A673 (cell line): ENCODE results near the gene TSNAXIP1. TPM values are rescaled to one million over a fixed set of nuclear protein-coding genes. Genes with fewer than 3 reads are reported as not detected.
"Not testable (repeated sequence)": the region's sequence is repeated elsewhere in the genome, so short reads cannot be mapped to it uniquely, and the experiment has no call there.

Source experiments
- BruUV-seq: library from RNA; stranded (reverse); fragments of 400-500 nt; replicated peaks from 2 replicates; lab custom pipeline; 2021; lab: Mats Ljungman, UMichigan
- CTCF ChIA-PET: fragments of 300-600 bp; sonication (Branson Sonifier 250); formaldehyde crosslinking; loops from one replicate; lab custom pipeline; 2022; ENCODE audit warnings: antibody characterized with exemption; lab: Charles Lee
- POLR2A ChIA-PET: fragments of 300-600 bp; sonication (Branson Sonifier 250); formaldehyde crosslinking; loops from one replicate; lab custom pipeline; 2022; ENCODE audit warnings: antibody characterized with exemption; ENCODE audit not compliant: low non-redundant PET; lab: Charles Lee
- DNase-seq: peaks from one replicate; pipeline ENCODE4 v3.0.0-alpha.2; 2015; ENCODE audit warnings: low spot score
- H3K27ac ChIP-seq: fragments of 200-600 bp; sonication (generic); 2 replicates; pipeline ENCODE4 v1.5.1; 2016; ENCODE audit warnings: mixed run types, low read depth, mild to moderate bottlenecking, mixed read lengths, antibody characterized with exemption, low read length; ENCODE audit not compliant: poor library complexity, severe bottlenecking
- H3K27me3 ChIP-seq: fragments of 200-600 bp; sonication (generic); replicated peaks from 2 replicates; pipeline ENCODE4 v1.6.1; 2017; ENCODE audit warnings: mixed run types, low read depth, mild to moderate bottlenecking, mixed read lengths, antibody characterized with exemption, low read length; ENCODE audit not compliant: insufficient read depth, poor library complexity
- H3K36me3 ChIP-seq: fragments of 200-600 bp; sonication (generic); 2 replicates; pipeline ENCODE4 v1.6.1; 2016; ENCODE audit warnings: mixed run types, mild to moderate bottlenecking, mixed read lengths, antibody characterized with exemption, low read length; ENCODE audit not compliant: insufficient read depth, poor library complexity, severe bottlenecking
- H3K4me1 ChIP-seq: fragments of 200-600 bp; sonication (generic); 2 replicates; pipeline ENCODE4 v1.6.1; 2017; ENCODE audit warnings: mixed run types, mild to moderate bottlenecking, mixed read lengths, antibody characterized with exemption, low read length; ENCODE audit not compliant: insufficient read depth, poor library complexity, severe bottlenecking
- H3K4me3 ChIP-seq: fragments of 200-600 bp; sonication (generic); 2 replicates; pipeline ENCODE4 v1.5.1; 2016; ENCODE audit warnings: low read depth, mixed run types, mild to moderate bottlenecking, mixed read lengths, low read length; ENCODE audit not compliant: poor library complexity, severe bottlenecking
- H3K9me3 ChIP-seq: fragments of 200-600 bp; sonication (generic); 2 replicates; pipeline ENCODE4 v1.6.1; 2016; ENCODE audit warnings: mixed run types, low read depth, mild to moderate bottlenecking, mixed read lengths, antibody characterized with exemption, low read length; ENCODE audit not compliant: poor library complexity, severe bottlenecking
- CTCF ChIP-seq: fragments of 300-800, 200-600 bp; sonication (generic); conservative IDR thresholded peaks from 2 replicates; pipeline ENCODE4 v1.5.1; 2017; ENCODE audit warnings: low read depth, mild to moderate bottlenecking, antibody characterized with exemption, low read length, moderate library complexity, mixed read lengths
- EZH2 ChIP-seq: fragments of 200-600 bp; sonication (generic); IDR thresholded peaks from 2 replicates; pipeline ENCODE4 v1.6.1; 2017; ENCODE audit warnings: borderline replicate concordance, low read depth, mild to moderate bottlenecking, mixed read lengths, antibody characterized with exemption, low read length; ENCODE audit not compliant: poor library complexity, severe bottlenecking
- intact Hi-C: fragments of 100-400 bp; cut with micrococcal nuclease; formaldehyde crosslinking; loops from one replicate; pipeline ENCODE4 v1.10.0; 2022; ENCODE audit not compliant: unreplicated experiment
- total RNA-seq: library from RNA; stranded (reverse); gene quantifications from 2 replicates; pipeline ENCODE4 v1.2.3, GENCODE V29; 2021

Gene TSNAXIP1
- total RNA-seq, 1 experiment from 2014 or later = 1.0 TPM

GRCh38 chr16:67833415-67834241 is 26.9 kb downstream of the TSNAXIP1 start:
- no TSS peak for BruUV-seq
- TF ChIP-seq EZH2 = no peak
- no peak for TF ChIP-seq CTCF
- CTCF ChIA-PET = interaction anchor here (0.6 to 2.3 kb wide), 2 partner anchors 17 to 104 kb away, joined by 3 to 10 read pairs; no protein-coding TSS in a partner anchor

GRCh38 chr16:67834242-67834614 is 27.5 kb downstream of the TSNAXIP1 start:
- Histone ChIP-seq H3K4me1 (no peaks in the 10 kb centered on the region), H3K27ac (no peak overlapping the region), H3K36me3 (peaks cover 23% of the 10 kb centered on the region), H3K9me3 (no peaks in the 10 kb centered on the region), H3K27me3 (no peaks in the 10 kb centered on the region), H3K4me3 (peak overlapping the region; percentile 79)
- POLR2A ChIA-PET = interaction anchor here (0.6 kb wide), 1 partner anchor 39 kb away, joined by 5 read pairs; no protein-coding TSS in a partner anchor
- CTCF ChIA-PET = interaction anchor here (0.6 to 2.3 kb wide), 2 partner anchors 18 to 104 kb away, joined by 3 to 10 read pairs; no protein-coding TSS in a partner anchor
- no peak for DNase-seq
- TF ChIP-seq EZH2 = no peak
- BruUV-seq = no TSS peak
- intact Hi-C loops = no loop called here

More at GRCh38 chr16:67833415-67834241, 26.9 kb downstream of the TSNAXIP1 start:
- peak overlapping the region; percentile 84 for H3K27ac ChIP-seq
- H3K4me1 ChIP-seq = no peaks in the 10 kb centered on the region
- H3K4me3 ChIP-seq = peak overlapping the region; percentile 79
- no peaks in the 10 kb centered on the region for H3K9me3 ChIP-seq
- intact Hi-C loops = no loop called here
- peaks cover 24% of the 10 kb centered on the region for H3K36me3 ChIP-seq
- DNase-seq = peak; percentile 94
- POLR2A ChIA-PET = interaction anchor here (0.6 kb wide), 1 partner anchor 40 kb away, joined by 5 read pairs; no protein-coding TSS in a partner anchor
- no peaks in the 10 kb centered on the region for H3K27me3 ChIP-seq

GRCh38 chr16:67837190-67837589 is 30.5 kb downstream of the TSNAXIP1 start:
- H3K4me1 ChIP-seq, H3K27ac ChIP-seq, H3K27me3 ChIP-seq, H3K36me3 ChIP-seq, H3K9me3 ChIP-seq, intact Hi-C loops, H3K4me3 ChIP-seq, DNase-seq, BruUV-seq, POLR2A ChIA-PET: not testable (repeated sequence)
- CTCF ChIA-PET = interaction anchor here (0.7 kb wide), 1 partner anchor 21 kb away, joined by 4 read pairs; no protein-coding TSS in a partner anchor

GRCh38 chr16:67837811-67838210 is 31.1 kb downstream of the TSNAXIP1 start:
- H3K4me3 ChIP-seq = no peak overlapping the region
- no peaks in the 10 kb centered on the region for H3K27me3 ChIP-seq
- no peaks in the 10 kb centered on the region for H3K36me3 ChIP-seq
- no peak for TF ChIP-seq CTCF
- intact Hi-C loops = no loop called here
- no TSS peak for BruUV-seq
- POLR2A ChIA-PET = no interaction called here
- no peak overlapping the region for H3K27ac ChIP-seq
- peaks cover 6% of the 10 kb centered on the region for H3K4me1 ChIP-seq
- CTCF ChIA-PET = interaction anchor here (0.7 kb wide), 1 partner anchor 129 kb away, joined by 3 read pairs; no protein-coding TSS in a partner anchor
- DNase-seq = no peak
- H3K9me3 ChIP-seq = no peaks in the 10 kb centered on the region
